SK-N-SH (cell line): Measurements from ENCODE around the gene GPC4. TPM values are rescaled to one million over a fixed set of nuclear protein-coding genes. Genes with fewer than 3 reads are reported as not detected.

ENCODE experiments used
- CTCF ChIA-PET: fragments of 300-600, 350-600 bp; formaldehyde crosslinking; extraction: SDS; loops from one replicate; lab custom pipeline; 2021; lab: Yijun Ruan, JAX
- POLR2A ChIA-PET: fragments of 350-600 bp; sonication (Branson Sonifier 250); formaldehyde crosslinking; extraction: SDS; loops from one replicate; lab custom pipeline; 2020; ENCODE audit warnings: antibody characterized with exemption, inconsistent platforms; lab: Yijun Ruan, JAX
- DNase-seq: peaks from one replicate; pipeline ENCODE4 v3.0.0; 2012
- H2AFZ ChIP-seq: fragments of 200-600 bp; sonication (generic); 2 replicates; pipeline ENCODE4 v1.8.1; 2016; ENCODE audit warnings: antibody characterized with exemption, mild to moderate bottlenecking, low read depth
- H3F3A ChIP-seq: fragments of 200-600 bp; sonication (generic); replicated peaks from 2 replicates; pipeline ENCODE3; 2016; ENCODE audit warnings: antibody characterized with exemption, mild to moderate bottlenecking; ENCODE audit not compliant: insufficient read depth
- H3K27ac ChIP-seq, 2 experiments: fragments of 200-500 bp in 1 of 2; fragments of 200-600 bp in 1 of 2; sonication (Bioruptor generic) in 1 of 2; sonication (generic), shearing (Covaris generic) in 1 of 2; 2 replicates each; pipeline versions ENCODE4 v1.5.1 to v1.6.1; 2014 to 2016; ENCODE audit warnings: low read depth in 2 of 2, inconsistent platforms in 1 of 2, low read length in 1 of 2, mild to moderate bottlenecking in 1 of 2, mixed read lengths in 1 of 2
- H3K27me3 ChIP-seq: fragments of 200-600 bp; sonication (generic), shearing (Covaris generic); 2 replicates; pipeline ENCODE4 v1.6.1; 2016; ENCODE audit warnings: mixed run types; ENCODE audit not compliant: insufficient read depth
- H3K36me3 ChIP-seq, 2 experiments: fragments of 200-500 bp in 1 of 2; fragments of 200-600 bp in 1 of 2; sonication (Bioruptor generic) in 1 of 2; sonication (generic) in 1 of 2; replicated peaks in 1 of 2; 2 replicates each; pipeline versions ENCODE3 to v1.5.1; 2014 to 2016; ENCODE audit warnings: low read length in 1 of 2, mild to moderate bottlenecking in 1 of 2; ENCODE audit not compliant: insufficient read depth in 2 of 2, control insufficient read depth in 1 of 2
- H3K4me1 ChIP-seq, 2 experiments: fragments of 200-500 bp in 1 of 2; fragments of 200-600 bp in 1 of 2; sonication (Bioruptor generic) in 1 of 2; sonication (generic), shearing (Covaris generic) in 1 of 2; 2 replicates each; pipeline versions ENCODE4 v1.5.1 to v1.6.1; 2014 to 2016; ENCODE audit warnings: low read depth in 1 of 2, low read length in 1 of 2, mixed run types in 1 of 2; ENCODE audit not compliant: insufficient read depth in 2 of 2, control insufficient read depth in 1 of 2
- H3K4me2 ChIP-seq: fragments of 200-600 bp; sonication (generic), shearing (Covaris generic); 2 replicates; pipeline ENCODE4 v1.6.1; 2017; ENCODE audit warnings: mixed run types
- H3K4me3 ChIP-seq, 2 experiments: fragments of 200-500 bp in 1 of 2; fragments of 200-600 bp in 1 of 2; sonication (Bioruptor generic) in 1 of 2; sonication (generic), shearing (Covaris generic) in 1 of 2; 2 replicates each; pipeline versions ENCODE4 v1.5.1 to v1.8.1; 2014 to 2016; ENCODE audit warnings: low read depth in 2 of 2, inconsistent platforms in 1 of 2, low read length in 1 of 2, mild to moderate bottlenecking in 1 of 2, mixed read lengths in 1 of 2, moderate library complexity in 1 of 2
- H3K79me2 ChIP-seq: fragments of 200-600 bp; sonication (generic); 2 replicates; pipeline ENCODE4 v1.8.1; 2017; ENCODE audit warnings: mild to moderate bottlenecking; ENCODE audit not compliant: insufficient read depth
- H3K9ac ChIP-seq: fragments of 200-600 bp; sonication (generic); 2 replicates; pipeline ENCODE4 v1.6.1; 2017; ENCODE audit warnings: mixed run types
- H3K9me2 ChIP-seq: fragments of 200-600 bp; sonication (generic); 2 replicates; pipeline ENCODE4 v1.6.1; 2017; ENCODE audit warnings: mixed run types
- H3K9me3 ChIP-seq: fragments of 200-600 bp; sonication (generic); 2 replicates; pipeline ENCODE4 v1.6.1; 2017; ENCODE audit warnings: mixed run types, mild to moderate bottlenecking, moderate library complexity
- H4K20me1 ChIP-seq: fragments of 200-600 bp; sonication (generic); 2 replicates; pipeline ENCODE4 v1.6.1; 2017; ENCODE audit warnings: mild to moderate bottlenecking, mixed run types; ENCODE audit not compliant: insufficient read depth
- ELF1 ChIP-seq: IDR thresholded peaks from 2 replicates; pipeline ENCODE4 v1.4.0; 2012
- EP300 ChIP-seq, 2 experiments: IDR thresholded peaks; 2 replicates each; pipeline versions ENCODE4 v1.4.0 to v1.6.1; 2012; ENCODE audit warnings: borderline replicate concordance in 1 of 2, low read depth in 1 of 2, low read length in 1 of 2
- EZH2phosphoT487 ChIP-seq: fragments of 200-600 bp; sonication (generic); IDR thresholded peaks from 2 replicates; pipeline ENCODE4 v1.6.1; 2017; ENCODE audit warnings: low read depth, mixed run types, mild to moderate bottlenecking, antibody characterized with exemption, moderate library complexity, borderline replicate concordance
- FOXJ3 ChIP-seq: sonication (generic); formaldehyde crosslinking; IDR thresholded peaks from 2 replicates; pipeline ENCODE4 v1.5.1; 2020; ENCODE audit warnings: mild to moderate bottlenecking, missing genetic modification reagents
- FOXM1 ChIP-seq: IDR thresholded peaks from 2 replicates; pipeline ENCODE4 v1.4.0; 2012; ENCODE audit warnings: low read depth, mild to moderate bottlenecking
- GABPA ChIP-seq: IDR thresholded peaks from 2 replicates; pipeline ENCODE4 v1.4.0; 2012; ENCODE audit warnings: low read depth, mild to moderate bottlenecking
- GATA2 ChIP-seq: sonication (generic); formaldehyde crosslinking; IDR thresholded peaks from 2 replicates; pipeline ENCODE4 v1.5.0; 2020; ENCODE audit warnings: mild to moderate bottlenecking, missing genetic modification reagents
- JUND ChIP-seq: IDR thresholded peaks from 2 replicates; pipeline ENCODE4 v1.4.0; 2012
- MXI1 ChIP-seq: IDR thresholded peaks from 2 replicates; pipeline ENCODE4 v1.6.1; 2012; ENCODE audit warnings: mild to moderate bottlenecking, low read depth, low read length, improper control_type of control experiment
- NFIC ChIP-seq: IDR thresholded peaks from 2 replicates; pipeline ENCODE4 v1.4.0; 2012; ENCODE audit warnings: borderline replicate concordance
- NRF1 ChIP-seq: IDR thresholded peaks from 2 replicates; pipeline ENCODE4 v1.6.1; 2012; ENCODE audit warnings: low read depth, mild to moderate bottlenecking, low read length
- PBX3 ChIP-seq: IDR thresholded peaks from 2 replicates; pipeline ENCODE4; 2012
- POLR2AphosphoS5 ChIP-seq: IDR thresholded peaks from 2 replicates; pipeline ENCODE4 v1.6.1; 2012; ENCODE audit warnings: low read depth, low read length
- RAD21 ChIP-seq: IDR thresholded peaks from 2 replicates; pipeline ENCODE4 v1.6.1; 2012; ENCODE audit warnings: mild to moderate bottlenecking, low read length
- RCOR1 ChIP-seq: fragments of 150-350 bp; IDR thresholded peaks from 2 replicates; pipeline ENCODE4 v1.6.1; 2017; ENCODE audit warnings: antibody characterized with exemption, low read length
- RFX5 ChIP-seq: IDR thresholded peaks from 2 replicates; pipeline ENCODE4 v1.6.1; 2012; ENCODE audit warnings: mild to moderate bottlenecking, improper control_type of control experiment, low read length
- SIN3A ChIP-seq: IDR thresholded peaks from 2 replicates; pipeline ENCODE4 v1.6.1; 2012; ENCODE audit warnings: low read depth, mild to moderate bottlenecking, low read length, moderate library complexity, borderline replicate concordance
- TAF1 ChIP-seq: IDR thresholded peaks from 2 replicates; pipeline ENCODE4 v1.6.1; 2012; ENCODE audit warnings: low read depth, mild to moderate bottlenecking, low read length, moderate library complexity, borderline replicate concordance
- YY1 ChIP-seq: IDR thresholded peaks from 2 replicates; pipeline ENCODE4 v1.4.0; 2012; ENCODE audit warnings: low read depth, mild to moderate bottlenecking
- WGBS: methylation state at CpG from one replicate; pipeline ENCODE4 v1.1.6; 2017; ENCODE audit warnings: low lambda C conversion rate; 5-methylcytosine and 5-hydroxymethylcytosine counted together
- polyA plus RNA-seq, 3 experiments: library from polyadenylated mRNA; depleted of rRNA; stranded (reverse); fragments of >200 nt; gene quantifications; 2 replicates each; pipeline ENCODE4 v1.2.3, GENCODE V29; 2012
- TF ChIP-seq, protein P1 (sequence below): IDR thresholded peaks from 2 replicates; pipeline ENCODE4 v1.4.0; 2012; ENCODE audit warnings: low read depth
- TF ChIP-seq, protein P2 (sequence below): IDR thresholded peaks from 2 replicates; pipeline ENCODE4 v1.4.0; 2012; ENCODE audit warnings: low read depth, borderline replicate concordance

The GPC4 gene
- polyA plus RNA-seq, 1 of the 3 experiments (the other 2 are of a cell fraction) = 0.16 TPM

GRCh38 chrX:133267621-133268020 lies 147.7 kb downstream of the GPC4 start:
- no peaks in the 10 kb centered on the region for H3F3A ChIP-seq
- 0 out of 2 replicates have a peak, but pooled peaks cover 11% of the 10 kb centered on the region for H3K27me3 ChIP-seq
- no peaks in the 10 kb centered on the region for H4K20me1 ChIP-seq
- H3K27ac ChIP-seq = no peak overlapping the region
- no peak overlapping the region for H3K4me2 ChIP-seq
- H3K36me3 ChIP-seq = no peaks in the 10 kb centered on the region
- H3K9me3 ChIP-seq = no peaks in the 10 kb centered on the region
- no peaks in the 10 kb centered on the region for H3K9me2 ChIP-seq
- H3K4me3 ChIP-seq = no peak overlapping the region
- no peaks in the 10 kb centered on the region for H3K4me1 ChIP-seq
- WGBS = 30% methylated on average over 2 of the region's 2 CpGs
- POLR2A ChIA-PET = no interaction called here
- no peak overlapping the region for H3K9ac ChIP-seq
- TF ChIP-seq TAF1 (no peak), PBX3 (no peak), MXI1 (no peak), RCOR1 (no peak), ELF1 (no peak), EP300 (IDR thresholded peaks at IDR 0.05; ENCODE audit: borderline replicate concordance in 1 of 2, low read depth in 1 of 2, low read length in 1 of 2) (no peak)
- no peak overlapping the region for H2AFZ ChIP-seq
- DNase-seq = no peak
- no peaks in the 10 kb centered on the region for H3K79me2 ChIP-seq
- CTCF ChIA-PET = no interaction called here

GRCh38 chrX:133265331-133265730 lies 150.0 kb downstream of the GPC4 start:
- Histone ChIP-seq H2AFZ (no peak overlapping the region), H3K36me3 (no peaks in the 10 kb centered on the region), H3F3A (no peaks in the 10 kb centered on the region), H3K4me3 (no peak overlapping the region), H3K79me2 (no peaks in the 10 kb centered on the region), H3K4me1 (no peaks in the 10 kb centered on the region), H3K9ac (no peak overlapping the region), H3K9me3 (no peaks in the 10 kb centered on the region), H3K4me2 (no peak overlapping the region), H3K27ac (no peak overlapping the region), H3K27me3 (0 out of 2 replicates have a peak, but pooled peaks cover 11% of the 10 kb centered on the region), H4K20me1 (no peaks in the 10 kb centered on the region), H3K9me2 (no peaks in the 10 kb centered on the region)
- no peak for TF ChIP-seq PBX3
- TF ChIP-seq, protein P1, sequence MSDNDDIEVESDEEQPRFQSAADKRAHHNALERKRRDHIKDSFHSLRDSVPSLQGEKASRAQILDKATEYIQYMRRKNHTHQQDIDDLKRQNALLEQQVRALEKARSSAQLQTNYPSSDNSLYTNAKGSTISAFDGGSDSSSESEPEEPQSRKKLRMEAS = no peak
- no peak for TF ChIP-seq MXI1
- no peak for TF ChIP-seq EZH2phosphoT487
- no peak for TF ChIP-seq GABPA
- TF ChIP-seq FOXM1 = no peak
- no peak for TF ChIP-seq NRF1
- TF ChIP-seq TAF1 = no peak
- no peak for TF ChIP-seq SIN3A
- TF ChIP-seq GATA2 (CRISPR knock-in tag) = no peak
- TF ChIP-seq RFX5 = no peak
- TF ChIP-seq YY1 = no peak
- no peak for TF ChIP-seq RAD21
- TF ChIP-seq NFIC = no peak
- TF ChIP-seq ELF1 = no peak
- no peak for TF ChIP-seq JUND
- no peak for TF ChIP-seq POLR2AphosphoS5
- no peak for TF ChIP-seq FOXJ3 (CRISPR knock-in tag)
- TF ChIP-seq, protein P2, sequence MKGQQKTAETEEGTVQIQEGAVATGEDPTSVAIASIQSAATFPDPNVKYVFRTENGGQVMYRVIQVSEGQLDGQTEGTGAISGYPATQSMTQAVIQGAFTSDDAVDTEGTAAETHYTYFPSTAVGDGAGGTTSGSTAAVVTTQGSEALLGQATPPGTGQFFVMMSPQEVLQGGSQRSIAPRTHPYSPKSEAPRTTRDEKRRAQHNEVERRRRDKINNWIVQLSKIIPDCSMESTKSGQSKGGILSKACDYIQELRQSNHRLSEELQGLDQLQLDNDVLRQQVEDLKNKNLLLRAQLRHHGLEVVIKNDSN = no peak
- ChIA-PET CTCF (no interaction called here), POLR2A (no interaction called here)
- WGBS = 50% methylated on average over 12 of the region's 13 CpGs
- no peak for DNase-seq
